Effector memory CD4-positive, alpha-beta T cell (primary cell): ENCODE results near the gene TMEM43.
A peak's percentile ranks its signal among the peaks of the same experiment; 100 is the strongest.

Experiments used
- DNase-seq, 3 donors: peaks; one replicate each; pipeline ENCODE4 v3.0.0-alpha.2; 2020
- H3K27ac ChIP-seq: 2 replicates; pipeline ENCODE4 v1.7.0; 2013; ENCODE audit warnings: mild to moderate bottlenecking, low read length, moderate library complexity; ENCODE audit not compliant: insufficient read depth, poor library complexity, severe bottlenecking
- H3K27me3 ChIP-seq: replicated peaks from 2 replicates; pipeline ENCODE4 v1.7.0; 2013; ENCODE audit warnings: mild to moderate bottlenecking, low read length; ENCODE audit not compliant: insufficient read depth, control insufficient read depth, poor library complexity, severe bottlenecking
- H3K36me3 ChIP-seq: 2 replicates; pipeline ENCODE4 v1.7.0; 2013; ENCODE audit warnings: mild to moderate bottlenecking, low read length, moderate library complexity; ENCODE audit not compliant: control insufficient read depth, insufficient read depth
- H3K4me1 ChIP-seq: 2 replicates; pipeline ENCODE4 v1.7.0; 2013; ENCODE audit warnings: low read length, mild to moderate bottlenecking; ENCODE audit not compliant: control insufficient read depth, insufficient read depth, poor library complexity, severe bottlenecking
- H3K4me3 ChIP-seq: 2 replicates; pipeline ENCODE4 v1.7.0; 2013; ENCODE audit warnings: low read length, low read depth, mild to moderate bottlenecking; ENCODE audit not compliant: insufficient read depth, poor library complexity, severe bottlenecking
- H3K9me3 ChIP-seq: 2 replicates; pipeline ENCODE4 v1.7.0; 2013; ENCODE audit warnings: mild to moderate bottlenecking, low read length, moderate library complexity; ENCODE audit not compliant: control insufficient read depth

TMEM43 gene

GRCh38 chr3:14150491-14151230 is 25.8 kb downstream of the TMEM43 start:
- H3K27ac ChIP-seq, result peak overlapping the region; percentile 22
- peaks cover 2% of the 10 kb centered on the region for H3K4me1 ChIP-seq
- no peaks in the 10 kb centered on the region for H3K9me3 ChIP-seq
- H3K4me3 ChIP-seq, result no peak overlapping the region
- H3K36me3 ChIP-seq, result peaks cover 54% of the 10 kb centered on the region
- no peak for DNase-seq
- H3K27me3 ChIP-seq, result no peaks in the 10 kb centered on the region

DNA sequence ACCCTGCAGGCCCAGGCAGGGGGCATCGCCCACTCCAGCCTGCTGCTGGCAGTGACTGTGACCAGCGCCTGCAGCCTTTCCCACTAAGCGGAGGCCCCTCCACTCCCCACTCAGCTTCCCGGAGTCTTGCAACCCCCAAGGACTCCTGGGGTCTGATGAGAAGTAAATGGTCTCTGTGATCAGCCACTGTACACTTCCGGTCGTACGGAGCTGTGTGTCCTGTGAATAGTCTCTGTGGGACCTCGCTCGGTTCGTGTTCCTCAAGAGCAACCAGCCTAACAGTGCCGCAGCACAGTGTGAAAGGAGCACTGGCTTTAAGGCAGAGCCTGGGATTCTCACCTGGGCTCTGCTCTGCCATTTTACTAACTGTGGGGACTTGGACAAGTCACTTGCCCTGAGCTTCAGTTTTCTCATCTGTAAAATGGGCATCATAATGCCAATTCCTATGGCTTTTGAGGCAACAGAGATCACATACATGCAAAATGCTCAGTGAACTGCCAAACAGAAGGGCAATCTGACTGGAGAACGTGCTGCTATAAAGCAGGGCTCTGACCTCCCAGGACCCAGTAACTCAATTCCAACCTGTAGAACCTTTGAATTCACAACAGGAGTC is 26.7 kb downstream of the TMEM43 start:
- Histone ChIP-seq H3K36me3 (peaks cover 55% of the 10 kb centered on the region), H3K27me3 (no peaks in the 10 kb centered on the region), H3K27ac (no peak overlapping the region), H3K4me3 (no peak overlapping the region), H3K9me3 (no peaks in the 10 kb centered on the region), H3K4me1 (no peaks in the 10 kb centered on the region)
- no peak for DNase-seq

DNA sequence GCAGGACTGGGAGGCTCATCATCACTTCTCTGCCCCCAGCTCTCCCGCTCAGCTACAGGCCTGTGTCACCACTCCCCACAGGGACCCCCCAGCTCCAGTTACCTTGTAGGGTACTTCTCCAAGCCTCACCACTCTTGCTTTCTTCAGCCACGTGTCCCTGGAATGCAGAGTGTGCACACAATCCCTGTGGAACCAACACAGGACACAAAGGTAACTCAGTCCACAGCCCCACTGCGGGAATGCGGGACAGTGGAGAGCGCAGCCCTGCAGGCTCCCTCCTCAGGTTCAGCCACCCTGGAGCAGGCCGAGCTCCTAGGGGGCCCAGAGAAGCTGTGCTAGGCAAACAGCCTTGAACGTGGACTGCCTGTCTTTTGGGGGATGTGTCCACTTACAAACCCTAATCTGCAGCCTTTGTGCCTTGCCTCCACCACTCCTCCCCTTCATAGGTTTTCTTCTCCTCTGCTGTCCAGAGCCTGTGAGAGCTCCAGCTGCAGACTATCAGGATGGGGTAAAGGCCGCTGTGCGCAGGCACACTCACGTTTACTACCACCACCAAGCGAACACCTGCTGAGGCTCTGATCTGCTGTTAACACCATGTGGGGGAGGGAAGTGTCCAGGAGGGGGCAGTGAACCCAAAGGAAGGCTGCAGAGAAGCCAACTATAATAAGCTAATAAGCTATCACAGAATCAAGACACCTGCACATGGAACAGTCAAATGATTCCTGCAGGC is 27.5 kb downstream of the TMEM43 start:
- Histone ChIP-seq H3K9me3 (no peaks in the 10 kb centered on the region), H3K4me3 (no peak overlapping the region), H3K27ac (no peak overlapping the region), H3K27me3 (no peaks in the 10 kb centered on the region), H3K36me3 (peaks cover 56% of the 10 kb centered on the region), H3K4me1 (no peaks in the 10 kb centered on the region)
- no peak for DNase-seq

GRCh38 chr3:14152963-14153355 is 28.1 kb downstream of the TMEM43 start:
- no peak overlapping the region for H3K4me3 ChIP-seq
- H3K9me3 ChIP-seq, result no peaks in the 10 kb centered on the region
- H3K4me1 ChIP-seq, result no peaks in the 10 kb centered on the region
- H3K36me3 ChIP-seq, result peaks cover 56% of the 10 kb centered on the region
- H3K27ac ChIP-seq, result no peak overlapping the region
- no peaks in the 10 kb centered on the region for H3K27me3 ChIP-seq
- no peak for DNase-seq

DNA sequence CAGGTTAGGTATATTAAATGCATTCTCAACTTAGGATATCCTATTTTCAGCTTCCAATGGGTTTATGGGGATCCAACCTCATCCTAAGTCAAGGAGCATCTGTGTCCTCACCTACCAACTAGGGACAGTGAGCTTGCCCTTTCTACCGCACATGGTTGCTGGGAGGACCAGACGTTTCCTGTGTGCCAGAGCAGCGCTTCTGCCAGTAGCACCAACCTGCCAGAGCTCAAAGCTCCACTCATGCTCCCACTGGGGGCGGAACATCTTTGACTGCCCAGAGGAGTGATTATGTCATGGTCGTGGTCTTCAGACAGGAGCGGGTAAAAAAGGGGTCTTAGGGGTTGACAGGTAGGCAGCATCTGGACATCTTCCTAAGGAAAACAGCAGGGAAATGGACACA is 28.8 kb downstream of the TMEM43 start:
- H3K9me3 ChIP-seq, result no peaks in the 10 kb centered on the region
- H3K4me1 ChIP-seq, result no peaks in the 10 kb centered on the region
- no peak overlapping the region for H3K4me3 ChIP-seq
- H3K27me3 ChIP-seq, result no peaks in the 10 kb centered on the region
- no peak overlapping the region for H3K27ac ChIP-seq
- no peak for DNase-seq
- peaks cover 56% of the 10 kb centered on the region for H3K36me3 ChIP-seq

GRCh38 chr3:14154276-14154675 is 29.4 kb downstream of the TMEM43 start:
- no peak for DNase-seq
- H3K4me1 ChIP-seq, result no peaks in the 10 kb centered on the region
- peaks cover 61% of the 10 kb centered on the region for H3K36me3 ChIP-seq
- H3K4me3 ChIP-seq, result no peak overlapping the region
- no peaks in the 10 kb centered on the region for H3K9me3 ChIP-seq
- H3K27me3 ChIP-seq, result no peaks in the 10 kb centered on the region
- no peak overlapping the region for H3K27ac ChIP-seq

DNA sequence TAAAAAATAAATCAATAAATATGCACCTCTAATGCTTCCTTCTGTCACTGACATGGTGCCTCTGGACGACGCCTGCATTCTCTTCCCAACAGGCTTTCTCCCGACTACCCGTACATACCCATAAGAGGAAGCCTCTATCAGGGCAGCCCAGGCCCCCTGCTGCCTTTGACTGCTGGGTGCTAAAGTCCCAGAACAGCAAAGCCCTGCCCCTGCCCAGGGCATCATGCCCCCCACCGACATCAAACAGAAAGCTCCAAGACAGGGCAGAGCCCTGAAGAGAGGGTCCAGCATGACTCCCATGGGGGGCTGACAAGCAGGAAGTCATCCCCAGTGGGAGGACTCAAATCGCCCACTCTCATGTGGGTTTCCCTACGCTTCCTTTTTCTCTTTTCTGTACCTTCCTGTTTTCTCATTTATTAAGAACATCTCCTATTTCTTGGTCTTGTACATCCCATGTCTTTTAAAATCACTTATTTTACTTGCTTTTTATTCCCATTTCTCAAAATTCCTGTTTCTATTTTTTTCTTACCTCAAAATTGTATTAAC is 30.1 kb downstream of the TMEM43 start:
- no peaks in the 10 kb centered on the region for H3K4me1 ChIP-seq
- no peak for DNase-seq

DNA sequence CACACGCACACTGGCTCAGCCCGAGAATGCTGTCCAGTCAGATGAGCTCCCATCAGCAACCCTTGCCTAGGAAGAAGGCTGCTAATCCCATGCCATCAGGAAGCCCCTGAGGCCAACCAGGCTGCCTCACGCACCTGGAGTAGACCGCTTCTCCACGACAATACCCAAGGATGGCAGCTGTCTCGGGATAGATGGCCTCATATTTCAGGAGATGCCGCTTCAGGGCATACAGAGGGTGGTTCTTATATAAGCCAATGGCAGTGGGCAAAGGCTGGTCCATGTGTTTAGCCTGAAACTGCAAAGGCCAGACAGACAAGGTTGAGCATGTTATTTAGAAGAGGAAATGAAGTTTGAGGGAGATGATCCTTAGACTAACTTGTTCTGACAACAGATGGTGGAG is 31.3 kb downstream of the TMEM43 start:
- Histone ChIP-seq H3K27ac (no peak overlapping the region), H3K4me1 (no peaks in the 10 kb centered on the region), H3K36me3 (peaks cover 77% of the 10 kb centered on the region), H3K27me3 (no peaks in the 10 kb centered on the region), H3K4me3 (no peak overlapping the region), H3K9me3 (peaks cover 3% of the 10 kb centered on the region)
- DNase-seq, result no peak

More for the DNA sequence above, 30.1 kb downstream of the TMEM43 start:
- H3K9me3 ChIP-seq, result no peaks in the 10 kb centered on the region
- H3K27ac ChIP-seq, result no peak overlapping the region
- H3K27me3 ChIP-seq, result no peaks in the 10 kb centered on the region
- no peak overlapping the region for H3K4me3 ChIP-seq
- H3K36me3 ChIP-seq, result peaks cover 68% of the 10 kb centered on the region

- peaks cover 79% of the 10 kb centered on the region for H3K36me3 ChIP-seq
- no peak overlapping the region for H3K4me3 ChIP-seq
- H3K27ac ChIP-seq, result no peak overlapping the region
- peaks cover 4% of the 10 kb centered on the region for H3K9me3 ChIP-seq
- H3K4me1 ChIP-seq, result no peaks in the 10 kb centered on the region
- DNase-seq, result no peak
- no peaks in the 10 kb centered on the region for H3K27me3 ChIP-seq
These were observed 32.1 kb downstream of the TMEM43 start for GRCh38 chr3:14156843-14157561.
